HG03175 (cell line): ENCODE measurements around the gene STRN.
"Not testable (repeated sequence)": the region's sequence is repeated elsewhere in the genome, so short reads cannot be mapped to it uniquely, and the experiment has no call there.

Experiments used
- ATAC-seq: cut with Tn5 transposase; IDR thresholded peaks from one replicate; pipeline ENCODE4 v1.9.1; 2021; ENCODE audit warnings: mild to moderate bottlenecking, moderate library complexity; ENCODE audit not compliant: unreplicated experiment

Gene STRN, protein sequence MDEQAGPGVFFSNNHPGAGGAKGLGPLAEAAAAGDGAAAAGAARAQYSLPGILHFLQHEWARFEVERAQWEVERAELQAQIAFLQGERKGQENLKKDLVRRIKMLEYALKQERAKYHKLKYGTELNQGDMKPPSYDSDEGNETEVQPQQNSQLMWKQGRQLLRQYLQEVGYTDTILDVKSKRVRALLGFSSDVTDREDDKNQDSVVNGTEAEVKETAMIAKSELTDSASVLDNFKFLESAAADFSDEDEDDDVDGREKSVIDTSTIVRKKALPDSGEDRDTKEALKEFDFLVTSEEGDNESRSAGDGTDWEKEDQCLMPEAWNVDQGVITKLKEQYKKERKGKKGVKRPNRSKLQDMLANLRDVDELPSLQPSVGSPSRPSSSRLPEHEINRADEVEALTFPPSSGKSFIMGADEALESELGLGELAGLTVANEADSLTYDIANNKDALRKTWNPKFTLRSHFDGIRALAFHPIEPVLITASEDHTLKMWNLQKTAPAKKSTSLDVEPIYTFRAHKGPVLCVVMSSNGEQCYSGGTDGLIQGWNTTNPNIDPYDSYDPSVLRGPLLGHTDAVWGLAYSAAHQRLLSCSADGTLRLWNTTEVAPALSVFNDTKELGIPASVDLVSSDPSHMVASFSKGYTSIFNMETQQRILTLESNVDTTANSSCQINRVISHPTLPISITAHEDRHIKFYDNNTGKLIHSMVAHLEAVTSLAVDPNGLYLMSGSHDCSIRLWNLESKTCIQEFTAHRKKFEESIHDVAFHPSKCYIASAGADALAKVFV

DNA sequence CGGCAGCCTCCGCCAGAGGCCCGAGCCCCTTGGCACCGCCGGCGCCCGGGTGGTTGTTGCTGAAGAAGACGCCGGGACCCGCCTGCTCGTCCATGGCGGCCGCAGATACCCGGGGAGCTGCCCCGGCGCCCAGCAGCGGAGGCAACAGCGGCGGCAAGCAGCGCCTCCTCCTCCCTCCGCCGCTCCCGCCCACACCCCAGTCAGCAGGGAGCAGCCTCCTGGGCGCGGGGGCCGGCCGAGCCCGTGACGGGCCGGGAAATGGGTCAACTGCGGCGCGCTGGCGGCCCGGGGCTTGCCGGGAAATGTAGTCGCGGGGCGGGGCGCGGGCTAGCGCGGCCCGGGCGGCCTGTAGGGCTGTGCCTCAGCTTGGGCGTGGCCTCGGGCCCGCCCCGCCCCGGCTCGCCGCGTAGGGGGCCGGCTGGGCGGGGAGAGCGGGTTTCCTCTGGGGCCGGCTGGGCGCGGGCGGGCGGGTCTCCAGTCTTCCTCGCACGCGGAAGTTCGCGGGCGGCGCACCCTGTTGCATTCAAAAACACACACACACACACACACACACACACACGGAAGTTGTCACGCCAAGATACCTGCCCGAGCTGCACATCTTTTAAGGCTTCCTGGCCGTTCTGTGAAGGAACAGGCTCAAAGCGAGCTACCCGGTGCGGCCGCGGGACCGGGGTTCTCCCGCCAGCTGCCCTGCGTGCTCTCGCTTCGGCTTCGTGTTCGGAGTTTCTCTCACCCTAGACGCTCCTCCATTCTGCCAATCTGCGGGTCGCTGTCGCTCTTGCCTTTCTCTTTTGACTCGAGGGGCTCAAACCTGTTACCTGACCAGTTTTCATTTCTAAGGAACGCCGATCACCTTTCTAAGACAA, at the start of gene STRN:
Gene STRN, minus strand, starts transcription at position 167 of the 866 bp plus-strand sequence. Its CDS starts 73 bp downstream, at position 94.
- ATAC-seq, result peak; percentile 99

DNA sequence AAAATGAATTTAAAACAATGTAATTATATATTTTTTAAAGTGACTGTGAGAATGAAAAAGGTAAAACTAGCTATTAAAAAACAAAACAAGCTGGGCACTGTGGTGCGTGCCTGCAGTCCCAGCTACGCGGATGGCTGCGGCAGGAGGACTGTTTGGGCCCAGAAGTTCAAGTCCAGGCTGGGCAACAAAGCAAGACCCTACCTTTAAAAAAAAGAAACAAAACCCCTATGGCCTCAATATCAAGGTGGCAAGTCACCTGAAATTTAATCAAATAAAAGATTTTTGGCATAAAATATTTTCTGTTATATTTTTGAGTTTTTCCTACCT, 46.9 kb upstream of the STRN start:
- peak; percentile 23 for ATAC-seq

DNA sequence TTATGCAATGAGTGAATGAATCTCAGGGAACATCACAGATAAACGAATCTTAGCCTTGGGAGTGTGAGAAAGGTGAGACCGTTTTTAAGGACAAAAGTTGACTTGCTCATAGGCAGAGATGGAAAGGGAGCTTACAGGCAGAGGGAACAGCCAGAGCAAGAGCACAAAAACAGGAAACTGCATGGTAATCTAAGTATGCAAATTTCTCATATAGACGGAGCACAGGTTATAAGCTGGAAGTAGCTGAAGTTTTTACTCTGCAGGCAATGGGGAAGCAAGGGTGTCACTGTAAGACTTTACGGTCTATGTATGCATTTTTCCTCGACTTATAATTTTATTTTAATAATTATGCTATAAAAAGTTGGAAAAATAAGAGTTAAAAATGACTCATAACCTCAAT, 44.8 kb upstream of the STRN start:
- ATAC-seq, result no peak

DNA sequence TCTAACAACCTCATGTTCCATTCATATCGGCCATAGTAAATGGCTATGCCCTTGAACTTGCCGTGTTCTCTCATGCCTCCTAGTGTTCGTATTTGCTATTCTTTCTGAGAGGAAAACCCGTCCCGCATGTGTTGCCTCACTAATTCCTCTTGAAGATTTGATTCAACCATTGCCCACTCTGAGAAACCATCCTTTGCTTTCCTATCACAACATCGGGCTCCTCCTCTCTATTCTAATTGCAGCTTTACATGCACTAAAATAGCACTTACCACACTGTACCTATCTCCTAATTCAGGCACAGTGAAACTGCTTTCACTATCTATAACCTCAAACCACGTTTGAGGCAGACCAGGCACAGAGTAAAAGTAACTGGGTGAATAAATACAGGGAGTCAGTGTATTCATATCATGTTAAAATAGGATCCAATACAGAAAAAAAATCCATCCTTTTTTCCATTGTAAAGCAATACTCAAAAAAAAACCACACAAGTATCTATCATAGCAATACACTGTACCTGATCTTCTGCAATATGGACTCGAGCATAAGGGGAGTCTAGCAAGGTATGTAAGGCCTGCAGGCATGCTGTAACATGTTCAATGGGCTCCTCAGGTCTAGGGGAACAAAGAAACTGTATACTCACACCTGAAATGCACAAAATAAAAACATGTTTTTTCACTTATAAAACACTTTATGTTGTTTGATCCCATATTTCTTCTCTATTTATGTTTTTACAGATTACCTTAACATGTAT, 39.0 kb upstream of the STRN start:
- peak; percentile 99 for ATAC-seq

DNA sequence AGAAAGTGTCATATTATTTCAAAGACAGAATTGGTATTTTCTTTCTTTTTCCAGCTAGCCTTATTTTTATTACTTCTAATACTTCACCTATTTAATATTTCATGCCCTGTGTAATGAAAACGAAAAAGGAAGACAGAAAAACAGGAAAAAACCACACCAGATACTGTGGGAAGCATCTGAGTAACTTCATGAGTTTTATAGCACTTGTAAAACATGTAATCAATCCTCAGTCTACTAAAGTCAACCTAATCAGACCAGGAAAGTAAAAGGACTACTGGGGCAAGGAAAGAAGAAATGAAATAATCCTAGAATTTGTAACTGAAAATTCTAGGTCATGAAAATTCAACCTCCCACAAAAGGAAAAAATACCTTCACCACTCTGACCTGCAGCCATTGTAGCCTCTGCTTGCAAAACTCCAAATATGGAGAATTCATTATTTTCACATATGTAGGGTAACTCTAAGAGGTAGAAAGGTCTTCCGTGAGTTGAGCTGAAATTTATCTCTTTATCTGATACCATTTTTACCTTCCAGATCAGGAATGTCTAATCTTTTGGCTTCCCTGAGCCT, 34.7 kb upstream of the STRN start:
- no peak for ATAC-seq

DNA sequence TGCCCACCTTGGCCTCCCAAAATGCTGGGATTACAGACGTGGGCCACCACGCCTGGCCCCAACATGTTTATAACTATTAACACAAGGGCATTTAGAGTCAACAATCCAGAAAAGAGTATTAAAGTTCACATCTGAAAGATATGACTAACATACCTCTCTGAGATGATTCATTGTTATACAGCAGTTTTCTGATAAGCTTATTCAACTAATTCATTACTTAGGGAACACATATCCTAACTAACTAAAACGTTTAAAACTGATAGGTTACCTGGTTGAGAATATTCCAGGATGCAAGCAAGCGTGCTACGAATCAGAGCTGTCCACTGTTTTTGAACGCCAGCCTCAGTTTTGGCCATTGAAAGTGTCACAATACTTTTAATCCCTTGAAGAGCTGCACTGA, 34.0 kb upstream of the STRN start:
- ATAC-seq, result no peak

DNA sequence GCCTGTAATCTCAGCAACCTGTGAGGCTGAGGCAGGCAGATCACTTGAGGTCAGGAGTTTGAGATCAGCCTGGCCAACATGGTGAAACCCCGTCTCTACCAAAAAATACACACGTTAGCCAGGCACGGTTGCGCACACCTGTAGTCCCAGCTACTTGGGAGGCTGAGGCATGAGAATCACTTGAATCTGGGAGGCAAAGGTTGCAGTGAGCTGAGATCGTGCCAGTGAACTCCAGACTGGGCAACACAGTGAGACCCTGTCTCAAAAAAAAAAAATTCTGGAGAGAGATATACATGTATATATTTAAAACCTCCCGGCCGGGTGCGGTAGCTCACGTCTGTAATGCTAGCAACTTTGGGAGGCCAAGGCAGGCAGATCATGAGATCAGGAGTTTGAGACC, 33.1 kb upstream of the STRN start:
- not testable (repeated sequence) for ATAC-seq

DNA sequence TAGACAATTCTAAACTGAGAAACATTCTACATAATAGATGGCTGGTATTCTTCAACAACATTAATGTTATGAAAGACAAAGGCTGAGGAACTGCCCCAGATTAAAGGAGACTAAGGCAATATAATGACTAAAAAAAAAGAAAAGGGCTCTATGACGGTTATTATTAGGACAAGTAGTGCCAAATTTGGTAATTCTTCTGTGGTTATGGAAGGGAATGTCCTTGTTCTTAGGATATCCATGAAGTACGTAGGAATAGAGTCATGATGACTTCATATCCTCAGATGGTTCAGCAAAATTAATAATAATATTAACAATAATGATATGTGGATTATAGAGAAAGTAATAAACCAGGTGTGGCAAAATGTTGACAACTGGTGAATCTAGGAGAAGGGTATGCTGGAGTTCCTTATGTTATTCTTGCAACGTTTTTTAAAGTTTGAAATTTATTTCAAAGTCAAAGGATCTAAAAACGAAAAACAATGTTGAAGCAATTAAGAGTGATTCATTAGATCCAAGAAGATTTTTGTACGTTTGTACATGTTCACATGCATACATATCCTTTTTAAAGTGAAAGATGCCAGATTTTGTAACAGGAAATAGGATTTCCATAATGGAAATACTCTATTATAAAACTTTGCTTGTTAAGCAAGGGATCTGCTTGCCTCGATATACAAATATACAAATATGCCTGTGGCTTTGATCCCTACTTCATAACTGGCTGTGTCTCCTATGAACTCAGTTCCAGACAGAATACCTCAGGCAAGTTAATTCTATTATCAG, 27.7 kb upstream of the STRN start:
- no peak for ATAC-seq

DNA sequence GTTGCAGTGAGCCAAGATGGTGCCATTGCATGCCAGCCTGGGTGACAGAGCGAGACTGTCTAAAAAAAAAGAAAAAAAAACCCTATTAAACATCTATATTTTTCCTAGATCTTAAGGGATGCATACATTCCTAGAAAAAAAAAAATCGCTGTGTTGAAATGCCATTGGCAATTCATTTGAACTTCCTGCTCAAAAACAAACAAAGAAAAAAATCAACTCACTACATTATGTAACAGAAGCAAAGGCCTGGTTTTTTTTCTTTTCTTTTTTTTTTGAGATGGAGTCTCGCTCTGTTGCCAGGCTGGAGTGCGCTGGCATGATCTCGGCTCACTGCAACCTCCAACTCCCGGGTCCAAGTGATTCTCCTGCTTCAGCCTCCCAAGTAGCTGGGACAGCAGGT, 21.7 kb upstream of the STRN start:
- ATAC-seq, result no peak

DNA sequence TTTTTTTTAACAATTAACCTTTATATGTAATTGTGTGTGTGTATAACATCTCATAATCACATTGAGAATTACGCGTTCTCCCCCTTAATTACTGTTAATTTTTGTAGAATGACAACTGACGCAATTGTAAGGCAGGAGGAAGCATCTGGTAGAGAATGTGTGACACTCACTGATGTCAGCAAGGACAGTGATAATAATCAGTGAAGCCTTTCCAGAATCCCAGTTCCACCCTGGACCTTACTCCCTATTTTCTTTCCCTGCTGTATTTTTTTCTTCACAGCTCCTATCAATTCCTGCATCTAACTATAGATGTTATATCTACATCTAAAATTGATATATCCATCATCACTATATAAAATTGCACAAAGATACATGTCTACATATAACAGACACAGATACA, 16.1 kb upstream of the STRN start:
- ATAC-seq, result no peak

DNA sequence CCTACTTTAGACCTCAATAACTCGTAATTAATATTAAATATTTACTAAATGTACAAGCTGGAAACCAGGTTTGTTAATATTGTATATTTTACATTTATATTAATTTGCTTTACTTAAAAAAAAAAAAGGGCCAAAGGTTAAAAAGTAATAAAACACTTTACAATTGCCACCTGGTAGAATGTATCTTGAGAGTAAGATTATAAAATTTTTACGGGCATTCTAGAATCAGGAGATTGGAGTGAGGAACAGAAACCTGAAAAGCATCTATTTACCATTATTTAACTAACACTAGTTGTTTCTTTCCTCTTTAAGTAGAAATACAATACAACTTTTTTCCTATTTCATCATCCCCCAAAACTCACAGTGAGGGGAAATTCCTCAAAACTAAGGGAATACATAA, 15.6 kb upstream of the STRN start:
- no peak for ATAC-seq

DNA sequence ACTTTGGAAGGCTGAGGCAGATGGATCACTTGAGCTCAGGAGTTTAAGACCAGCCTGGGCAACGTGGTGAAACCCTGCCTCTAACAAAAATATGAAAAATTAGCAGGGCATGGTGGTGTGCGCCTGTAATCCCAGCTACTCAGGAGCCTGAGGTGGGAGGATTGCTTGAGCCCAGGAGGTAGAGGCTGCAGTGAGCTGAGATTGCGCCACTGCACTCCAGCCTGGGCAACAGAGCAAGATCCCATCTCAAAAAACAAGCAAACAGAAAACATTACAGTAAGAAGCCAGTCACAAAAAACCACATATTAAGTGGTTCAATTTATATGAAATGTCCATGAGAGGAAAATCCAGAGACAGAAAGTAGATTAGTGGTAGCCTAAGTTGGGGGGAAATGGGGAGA, 12.7 kb upstream of the STRN start:
- ATAC-seq, result not testable (repeated sequence)

DNA sequence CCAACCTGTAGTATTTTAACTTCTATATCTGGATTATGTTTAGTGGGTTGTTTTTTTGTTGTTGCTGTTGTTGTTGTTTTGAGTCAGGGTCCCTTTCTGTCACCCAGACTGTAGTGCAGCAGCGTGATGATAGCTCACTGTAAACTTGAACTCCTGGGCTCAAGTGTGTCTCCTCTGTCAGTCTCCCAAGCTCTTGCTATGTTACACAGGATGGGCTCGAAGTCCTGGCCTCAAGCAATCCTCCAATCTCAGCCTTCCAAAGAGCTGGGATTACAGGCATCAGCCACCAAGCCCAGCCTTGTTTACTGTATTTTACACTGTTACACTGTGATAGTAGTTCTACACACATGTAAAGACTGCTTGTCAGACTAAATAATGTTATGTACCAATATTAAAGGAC, 9.7 kb upstream of the STRN start:
- ATAC-seq, result no peak

DNA sequence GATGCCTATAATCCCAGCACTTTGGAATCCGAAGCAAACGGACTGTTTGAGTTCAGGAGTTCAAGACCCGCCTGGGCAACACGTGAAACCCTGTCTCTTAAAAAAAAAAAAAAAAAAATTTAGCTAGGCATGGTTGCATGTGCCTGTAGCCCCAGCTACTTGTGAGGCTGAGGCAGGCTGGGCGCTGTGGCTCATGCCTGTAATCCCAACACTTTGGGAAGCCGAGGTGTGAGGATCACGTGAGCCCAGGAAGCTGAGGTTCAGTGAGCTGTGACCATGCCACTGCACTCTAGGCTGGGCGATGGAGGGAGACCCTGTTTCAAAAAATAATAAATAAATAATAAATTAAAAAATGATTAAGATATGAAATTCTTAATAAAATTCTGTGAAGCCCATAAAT, 9.0 kb upstream of the STRN start:
- ATAC-seq, result no peak

DNA sequence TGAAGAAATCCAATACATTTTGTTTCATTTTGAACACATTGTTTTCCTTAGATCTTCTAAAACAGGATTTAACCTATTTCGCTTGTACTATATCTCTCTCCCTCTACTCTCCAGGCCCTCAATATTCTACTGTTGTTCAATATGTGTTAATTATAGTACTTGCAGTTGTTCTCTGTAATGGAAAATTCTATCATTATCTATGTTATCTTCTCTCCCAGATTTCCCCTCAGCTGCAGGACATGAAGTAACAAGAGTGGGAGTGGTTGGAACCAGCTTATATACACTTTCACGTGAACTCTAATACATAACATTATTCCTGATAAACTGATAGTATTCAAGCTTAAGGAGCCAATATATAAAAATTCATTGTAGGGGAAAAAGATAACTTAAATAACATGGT, 7.0 kb upstream of the STRN start:
- ATAC-seq, result no peak

DNA sequence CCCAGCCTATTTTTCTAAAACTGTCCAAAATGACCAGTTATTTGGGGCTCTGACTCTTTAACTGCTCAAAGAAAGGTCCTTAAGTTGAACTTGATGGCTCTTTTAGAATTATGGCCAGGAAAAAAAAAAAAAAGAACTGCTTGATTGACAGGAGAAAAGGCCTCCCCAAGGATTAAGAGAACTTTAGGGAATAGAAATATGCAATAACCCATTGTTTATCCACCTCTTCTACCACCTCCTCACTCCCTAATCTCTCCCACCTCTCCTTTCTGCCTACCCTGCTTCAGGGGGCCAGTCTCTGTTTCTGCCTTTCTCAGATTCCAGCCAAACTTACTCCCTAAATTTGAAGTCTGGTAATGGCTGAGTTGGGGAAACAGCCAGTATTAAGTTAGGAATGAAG, 5.7 kb upstream of the STRN start:
- ATAC-seq, result no peak

DNA sequence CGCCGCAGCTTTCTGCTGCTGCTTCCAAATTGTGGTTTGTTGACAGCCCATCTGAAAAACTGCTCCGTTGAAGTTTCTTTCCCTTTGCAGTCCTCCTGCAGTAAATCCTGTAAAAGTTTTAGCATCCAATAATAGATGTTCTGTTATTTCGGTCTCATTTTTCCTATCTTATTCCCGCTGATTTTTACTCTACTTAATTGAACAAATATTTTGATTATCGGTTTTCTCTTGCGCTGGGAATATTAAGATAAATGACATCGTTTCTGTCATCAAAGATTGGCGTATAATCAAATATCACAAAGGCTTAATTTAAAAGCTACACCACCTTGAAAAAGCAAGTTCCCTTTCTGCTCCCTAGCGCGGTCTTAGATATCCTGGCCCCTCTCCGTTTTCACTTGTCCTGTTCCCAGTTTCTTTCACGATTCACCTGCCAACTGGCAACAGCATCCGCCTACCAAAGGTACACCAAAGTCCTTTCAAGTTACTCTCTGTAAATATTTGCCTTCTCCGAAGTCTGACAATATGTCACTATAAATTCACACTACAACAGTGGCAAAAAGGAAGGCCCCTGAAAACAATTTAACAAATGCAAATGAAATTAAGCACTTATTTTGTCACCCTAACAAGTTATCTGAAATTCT, 1.0 kb upstream of the STRN start:
- no peak for ATAC-seq

DNA sequence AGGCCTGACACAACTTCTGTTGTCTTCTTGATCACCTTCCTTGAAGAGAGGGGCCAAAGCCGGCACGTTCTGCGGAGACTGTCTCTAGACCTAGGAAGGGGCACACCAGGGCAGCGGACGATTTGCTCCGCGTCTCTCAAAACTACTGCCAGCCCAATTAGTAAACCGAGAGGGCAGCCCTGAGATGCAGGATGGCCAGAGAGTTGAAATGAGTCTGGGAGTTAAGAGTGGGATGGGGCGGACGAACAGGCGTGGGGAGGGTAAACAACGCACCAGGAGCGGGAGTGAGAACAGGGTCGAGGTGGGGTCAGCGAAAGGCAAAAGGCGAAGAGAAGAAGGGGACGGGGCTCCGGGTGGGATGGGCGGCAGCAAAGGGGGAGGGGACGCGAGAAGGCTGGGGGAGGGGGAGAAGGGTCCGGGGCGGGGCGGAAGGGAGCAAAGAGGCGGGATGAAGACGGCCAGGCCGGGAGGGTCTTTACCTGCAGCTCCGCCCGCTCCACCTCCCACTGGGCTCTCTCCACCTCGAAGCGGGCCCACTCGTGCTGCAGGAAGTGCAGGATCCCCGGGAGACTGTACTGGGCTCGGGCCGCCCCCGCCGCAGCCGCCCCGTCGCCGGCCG, 476 bp downstream of the STRN start:
- peak; percentile 28 for ATAC-seq

DNA sequence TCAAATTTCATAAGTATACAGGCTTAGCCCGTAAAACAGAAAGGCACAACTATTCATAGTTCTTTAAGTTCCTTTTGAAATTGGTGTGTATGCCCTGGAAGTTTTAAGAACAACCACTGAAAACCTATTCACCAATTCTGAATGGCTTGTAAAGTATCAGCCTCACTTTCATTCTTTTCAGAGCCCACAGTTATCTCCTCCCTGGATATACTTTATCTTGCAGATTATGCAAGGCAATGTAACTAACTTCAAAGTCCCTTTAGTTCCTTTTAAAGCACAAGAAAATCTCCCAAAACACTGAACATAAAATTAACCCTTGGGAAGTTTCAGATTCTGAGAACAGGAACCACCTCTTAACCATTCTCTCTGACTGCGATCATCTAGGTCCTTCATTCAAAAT, 1.1 kb downstream of the STRN start:
- no peak for ATAC-seq
